NCI-H526 treated with DMSO at 0.1 percent for 48 hours (cell line): Measurements from ENCODE around the gene RAB43.
"Not testable (repeated sequence)": the region's sequence is repeated elsewhere in the genome, so short reads cannot be mapped to it uniquely, and the experiment has no call there.

Experiments used
- DNase-seq: peaks from one replicate; lab custom pipeline; 2025; lab: John Stamatoyannopoulos, UW

RAB43 gene

GRCh38 chr3:129121792-129122411 is at the start of gene RAB43:
RAB43 (minus strand) TSS chr3:129121804; CDS start chr3:129121489, 315 bp downstream.
- DNase-seq: peak; percentile 87

- no peak for DNase-seq
Measured at GRCh38 chr3:129166579-129167332, 45.2 kb upstream of the RAB43 start.

- not testable (repeated sequence) for DNase-seq
Measured at GRCh38 chr3:129165594-129165993, 44.0 kb upstream of the RAB43 start.

GRCh38 chr3:129164500-129164899 is 42.9 kb upstream of the RAB43 start:
- DNase-seq: no peak

- no peak for DNase-seq
Measured at GRCh38 chr3:129162729-129163579, 41.4 kb upstream of the RAB43 start.

- DNase-seq: peak; percentile 52
Measured at GRCh38 chr3:129161860-129162271, 40.3 kb upstream of the RAB43 start.

- peak; percentile 100 for DNase-seq
Measured at GRCh38 chr3:129160891-129161859, 39.6 kb upstream of the RAB43 start, which contains the start of gene ISY1. ISY1 (minus strand) TSS chr3:129161063; CDS start chr3:129160975, 88 bp downstream.

- no peak for DNase-seq
Measured at GRCh38 chr3:129144786-129145185, 23.2 kb upstream of the RAB43 start.

GRCh38 chr3:129141011-129141410 is 19.4 kb upstream of the RAB43 start:
- DNase-seq: not testable (repeated sequence)

GRCh38 chr3:129139911-129140310 is 18.3 kb upstream of the RAB43 start:
- no peak for DNase-seq

GRCh38 chr3:129136275-129136674 is 14.7 kb upstream of the RAB43 start:
- DNase-seq: not testable (repeated sequence)

GRCh38 chr3:129132097-129132866 is 10.7 kb upstream of the RAB43 start:
- no peak for DNase-seq

GRCh38 chr3:129131465-129132088 is 10.0 kb upstream of the RAB43 start:
- DNase-seq: no peak

- no peak for DNase-seq
Measured at GRCh38 chr3:129130291-129130813, 8.7 kb upstream of the RAB43 start.

- no peak for DNase-seq
Measured at GRCh38 chr3:129128357-129129155, 7.0 kb upstream of the RAB43 start.

- DNase-seq: no peak
Measured at GRCh38 chr3:129126726-129127280, 5.2 kb upstream of the RAB43 start.

GRCh38 chr3:129123314-129124060 is 1.9 kb upstream of the RAB43 start:
- DNase-seq: peak; percentile 51
